Suprapubic skin (tissue), 4 donors: Measurements from ENCODE around the gene CAMK2A. TPM values are rescaled to one million over a fixed set of nuclear protein-coding genes. Genes with fewer than 3 reads are reported as not detected.

ENCODE experiments used
- DNase-seq, 2 donors: peaks; one replicate each; pipeline ENCODE4 v3.0.0-alpha.2; 2019; ENCODE audit warnings: low spot score in 2 of 2
- H3K27ac ChIP-seq: fragments of 200-600 bp; sonication (generic); one replicate; pipeline ENCODE4 v1.5.1; 2019
- H3K27me3 ChIP-seq: fragments of 200-600 bp; sonication (generic); one replicate; pipeline ENCODE4 v1.5.1; 2019
- H3K36me3 ChIP-seq: fragments of 200-600 bp; sonication (generic); one replicate; pipeline ENCODE4 v1.5.1; 2019
- H3K4me1 ChIP-seq: fragments of 200-600 bp; sonication (generic); one replicate; pipeline ENCODE4 v1.5.1; 2019
- H3K4me3 ChIP-seq: fragments of 200-600 bp; sonication (generic); one replicate; pipeline ENCODE4 v1.5.1; 2019; ENCODE audit warnings: mild to moderate bottlenecking
- H3K9me3 ChIP-seq: fragments of 200-600 bp; sonication (generic); one replicate; pipeline ENCODE4 v1.5.1; 2019
- CTCF ChIP-seq, 2 donors: fragments of 200-600 bp in 1 of 2; fragments of 450-650 bp in 1 of 2; sonication (generic) in 1 of 2; IDR thresholded peaks; one replicate each; pipeline ENCODE4 v1.5.1; 2016 to 2019; ENCODE audit warnings: antibody characterized with exemption in 2 of 2, mild to moderate bottlenecking in 1 of 2, moderate library complexity in 1 of 2
- EP300 ChIP-seq: sonication (generic); formaldehyde crosslinking; IDR thresholded peaks from one replicate; pipeline ENCODE4 v1.6.1; 2017; ENCODE audit warnings: antibody characterized with exemption
- POLR2A ChIP-seq, 2 donors: fragments of 450-650 bp; IDR thresholded peaks; one replicate each; pipeline ENCODE4 v1.6.1; 2017; ENCODE audit warnings: antibody characterized with exemption in 2 of 2, mild to moderate bottlenecking in 2 of 2, moderate library complexity in 2 of 2
- POLR2AphosphoS5 ChIP-seq, 3 donors: sonication (generic); formaldehyde crosslinking; IDR thresholded peaks; one replicate each; pipeline ENCODE4 v1.6.1; 2017; ENCODE audit warnings: antibody characterized with exemption in 3 of 3
- WGBS: methylation state at CpG from one replicate; pipeline ENCODE4 v1.1.5; 2018; 5-methylcytosine and 5-hydroxymethylcytosine counted together
- total RNA-seq, 4 donors: library from RNA; depleted of rRNA; stranded (reverse); fragments of >200 nt; gene quantifications; one replicate each; pipeline ENCODE4 v1.1.0, GENCODE V29; 2016

CAMK2A gene
- total RNA-seq: under 1 TPM in 2 of 4 donors, not detected in 2; 0.26 to 0.64 TPM

DNA sequence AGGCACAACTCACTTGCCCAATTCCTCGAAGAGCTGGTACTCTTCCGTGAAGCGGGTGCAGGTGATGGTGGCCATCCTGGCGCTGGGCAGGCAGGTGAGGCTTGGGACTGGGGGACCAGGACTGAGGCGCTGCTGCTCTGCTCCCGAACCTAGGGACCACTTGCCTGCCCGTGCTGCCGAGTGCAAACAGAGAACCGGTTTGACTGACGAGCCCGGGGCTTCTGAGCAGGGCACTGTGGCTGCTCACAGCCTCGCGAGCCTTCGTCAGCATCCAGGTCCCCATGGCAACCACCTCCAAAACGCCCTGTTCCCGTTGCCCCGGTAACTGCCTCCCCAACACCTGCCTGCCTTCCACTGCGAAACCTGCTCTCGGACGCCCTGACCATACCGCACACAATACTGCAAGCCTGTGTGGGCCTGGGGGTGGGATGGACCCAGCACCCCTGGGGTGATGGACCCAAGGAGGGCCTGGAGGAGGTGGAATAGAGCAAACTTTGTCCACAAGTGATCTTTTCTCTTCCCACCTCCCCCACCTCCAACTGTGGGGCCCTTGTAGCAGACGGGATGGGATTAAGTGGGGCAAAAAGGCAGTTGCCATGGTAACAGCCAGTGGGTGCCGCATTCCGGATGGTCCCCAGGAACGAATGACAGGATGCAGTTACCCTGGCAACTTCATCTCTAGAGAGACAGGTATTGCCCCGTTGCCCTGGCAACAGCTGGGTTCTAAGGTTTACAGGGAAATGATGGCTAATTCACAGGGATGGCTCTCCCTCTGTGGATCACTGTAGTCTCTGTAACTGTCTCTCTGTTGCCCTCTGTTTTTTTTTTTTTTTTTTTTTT is at the start of gene CAMK2A:
CAMK2A (minus strand) TSS at position 223 of the 840 bp plus-strand sequence; CDS start at position 75, 148 bp downstream.
- no peaks in the 10 kb centered on the region for H3K27me3 ChIP-seq
- peaks cover 23% of the 10 kb centered on the region for H3K4me1 ChIP-seq
- no peak within 1 kb of the TSS for H3K27ac ChIP-seq
- TF ChIP-seq POLR2AphosphoS5 (IDR thresholded peaks at IDR 0.05) (no peak), POLR2A (IDR thresholded peaks at IDR 0.05) (no peak), CTCF (IDR thresholded peaks at IDR 0.05) (no peak), EP300 (no peak)
- no peaks in the 10 kb centered on the region for H3K9me3 ChIP-seq
- no peak within 1 kb of the TSS for H3K4me3 ChIP-seq
- DNase-seq: no peak
- no peaks in the 10 kb centered on the region for H3K36me3 ChIP-seq
- 58% methylated on average over 26 of the region's 26 CpGs for WGBS

GRCh38 chr5:150339165-150339564 is 49.6 kb upstream of the CAMK2A start:
- Histone ChIP-seq H3K4me1 (no peaks in the 10 kb centered on the region), H3K27me3 (no peaks in the 10 kb centered on the region), H3K36me3 (no peaks in the 10 kb centered on the region), H3K9me3 (no peaks in the 10 kb centered on the region), H3K4me3 (no peak overlapping the region), H3K27ac (no peak overlapping the region)
- DNase-seq: no peak
- TF ChIP-seq CTCF (IDR thresholded peaks at IDR 0.05) (no peak), POLR2AphosphoS5 (IDR thresholded peaks at IDR 0.05) (no peak), POLR2A (IDR thresholded peaks at IDR 0.05) (no peak), EP300 (no peak)
- WGBS: 55% methylated on average over 2 of the region's 5 CpGs

- no peak for TF ChIP-seq POLR2A (IDR thresholded peaks at IDR 0.05)
- no peak for TF ChIP-seq POLR2AphosphoS5 (IDR thresholded peaks at IDR 0.05)
- TF ChIP-seq CTCF (IDR thresholded peaks at IDR 0.05): no peak
- TF ChIP-seq EP300: no peak
- no peaks in the 10 kb centered on the region for H3K4me1 ChIP-seq
- H3K27ac ChIP-seq: no peak overlapping the region
- H3K27me3 ChIP-seq: no peaks in the 10 kb centered on the region
- no peak for DNase-seq
- no peaks in the 10 kb centered on the region for H3K9me3 ChIP-seq
- H3K4me3 ChIP-seq: no peak overlapping the region
- no peaks in the 10 kb centered on the region for H3K36me3 ChIP-seq
- 90% methylated on average over 5 of the region's 11 CpGs for WGBS
Observed at GRCh38 chr5:150338546-150338945, 49.0 kb upstream of the CAMK2A start.

DNA sequence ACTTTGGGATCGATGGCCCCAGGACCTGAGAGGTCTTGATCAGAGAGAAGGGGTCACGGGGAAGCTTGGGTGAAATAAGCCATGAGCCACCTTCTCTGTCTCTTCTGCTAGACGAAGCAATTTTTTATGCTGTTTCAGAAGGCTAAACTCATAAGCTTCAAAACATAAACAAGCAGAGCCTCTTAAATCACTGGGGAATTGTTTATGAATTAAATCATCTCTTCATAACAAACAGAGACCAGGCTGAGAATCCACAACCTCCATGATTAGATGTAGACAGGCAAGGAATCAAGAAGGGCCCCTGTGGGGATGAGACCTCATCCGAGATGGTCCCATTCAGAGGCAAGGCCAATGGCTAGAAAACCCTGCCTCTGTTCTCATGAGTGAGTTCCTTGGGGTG is 46.2 kb upstream of the CAMK2A start:
- no peaks in the 10 kb centered on the region for H3K27me3 ChIP-seq
- no peaks in the 10 kb centered on the region for H3K9me3 ChIP-seq
- no peaks in the 10 kb centered on the region for H3K36me3 ChIP-seq
- no peaks in the 10 kb centered on the region for H3K4me1 ChIP-seq
- TF ChIP-seq EP300: no peak
- no peak for TF ChIP-seq POLR2A (IDR thresholded peaks at IDR 0.05)
- TF ChIP-seq POLR2AphosphoS5 (IDR thresholded peaks at IDR 0.05): no peak
- no peak for TF ChIP-seq CTCF (IDR thresholded peaks at IDR 0.05)
- WGBS: 83% methylated on average over 4 of the region's 4 CpGs
- H3K4me3 ChIP-seq: no peak overlapping the region
- DNase-seq: no peak
- no peak overlapping the region for H3K27ac ChIP-seq

GRCh38 chr5:150333400-150333799 is 43.8 kb upstream of the CAMK2A start:
- Histone ChIP-seq H3K36me3 (no peaks in the 10 kb centered on the region), H3K27ac (no peak overlapping the region), H3K4me3 (no peak overlapping the region), H3K9me3 (no peaks in the 10 kb centered on the region), H3K4me1 (no peaks in the 10 kb centered on the region), H3K27me3 (no peaks in the 10 kb centered on the region)
- WGBS: 64% methylated on average over 5 of the region's 5 CpGs
- no peak for TF ChIP-seq POLR2AphosphoS5 (IDR thresholded peaks at IDR 0.05)
- TF ChIP-seq POLR2A (IDR thresholded peaks at IDR 0.05): no peak
- no peak for TF ChIP-seq CTCF (IDR thresholded peaks at IDR 0.05)
- no peak for TF ChIP-seq EP300
- no peak for DNase-seq
